NCI-H1417 (cell line): ENCODE data around the gene DIP2C.
"Not testable (repeated sequence)": the region's sequence is repeated elsewhere in the genome, so short reads cannot be mapped to it uniquely, and the experiment has no call there.

ENCODE experiments used
- DNase-seq, 3 experiments: peaks; one replicate each; lab custom pipeline; 2025; lab: John Stamatoyannopoulos, UW

Gene DIP2C

GRCh38 chr10:660970-661596 is 28.4 kb downstream of the DIP2C start:
- DNase-seq, result no peak

- DNase-seq, result peak in 2 of 3 experiments; percentile 43 to 73
Observed at GRCh38 chr10:660413-660969, 29.0 kb downstream of the DIP2C start.

GRCh38 chr10:659688-660141 is 29.8 kb downstream of the DIP2C start:
- peak in 2 of 3 experiments; percentile 11 to 37 for DNase-seq

GRCh38 chr10:657816-658350 is 31.6 kb downstream of the DIP2C start:
- not testable (repeated sequence) for DNase-seq

- no peak for DNase-seq
Observed at GRCh38 chr10:656883-657282, 32.6 kb downstream of the DIP2C start.

GRCh38 chr10:655184-655583 is 34.3 kb downstream of the DIP2C start:
- no peak for DNase-seq

GRCh38 chr10:654647-654996 is 34.8 kb downstream of the DIP2C start:
- DNase-seq, result no peak

GRCh38 chr10:653991-654646 is 35.3 kb downstream of the DIP2C start:
- DNase-seq, result no peak

GRCh38 chr10:652832-653459 is 36.5 kb downstream of the DIP2C start:
- DNase-seq, result not testable (repeated sequence)

- DNase-seq, result peak in 1 of 3 experiments; percentile 6
Observed at GRCh38 chr10:652233-652632, 37.2 kb downstream of the DIP2C start.

- DNase-seq, result no peak
Observed at GRCh38 chr10:651692-652091, 37.8 kb downstream of the DIP2C start.

- DNase-seq, result no peak
Observed at GRCh38 chr10:650886-651615, 38.4 kb downstream of the DIP2C start.

GRCh38 chr10:650441-650851 is 39.0 kb downstream of the DIP2C start:
- DNase-seq, result peak in 1 of 3 experiments; percentile 7

- peak in 2 of 3 experiments; percentile 41 to 77 for DNase-seq
Observed at GRCh38 chr10:649798-650440, 39.5 kb downstream of the DIP2C start.

- peak in 1 of 3 experiments; percentile 30 for DNase-seq
Observed at GRCh38 chr10:649445-649797, 40.0 kb downstream of the DIP2C start.

GRCh38 chr10:647019-647418 is 42.4 kb downstream of the DIP2C start:
- not testable (repeated sequence) for DNase-seq

- no peak for DNase-seq
Observed at GRCh38 chr10:646118-646524, 43.3 kb downstream of the DIP2C start.

GRCh38 chr10:644943-645334 is 44.5 kb downstream of the DIP2C start:
- no peak for DNase-seq

- no peak for DNase-seq
Observed at GRCh38 chr10:644076-644942, 45.2 kb downstream of the DIP2C start.

- DNase-seq, result no peak
Observed at GRCh38 chr10:642186-642890, 47.1 kb downstream of the DIP2C start.
